Esophagus muscularis mucosa (tissue), 4 donors: ENCODE data around the gene ABR.

Experiments used
- EP300 ChIP-seq: sonication (generic); formaldehyde crosslinking; IDR thresholded peaks from one replicate; pipeline ENCODE4 v1.6.1; 2017; ENCODE audit warnings: antibody characterized with exemption
- POLR2A ChIP-seq: fragments of 450-650 bp; IDR thresholded peaks from one replicate; pipeline ENCODE4 v1.6.1; 2017; ENCODE audit warnings: antibody characterized with exemption, moderate library complexity, mild to moderate bottlenecking, low read depth
- POLR2AphosphoS5 ChIP-seq, 2 donors: sonication (generic); formaldehyde crosslinking; IDR thresholded peaks; one replicate each; pipeline ENCODE4 v1.6.1; 2017; ENCODE audit warnings: antibody characterized with exemption in 2 of 2
- TF ChIP-seq, protein P1 (sequence below), 3 experiments: fragments of 200-600 bp in 2 of 3; fragments of 450-650 bp in 1 of 3; sonication (generic) in 2 of 3; IDR thresholded peaks; one replicate each; pipeline ENCODE4 v1.5.1; 2017 to 2019; ENCODE audit warnings: antibody characterized with exemption in 3 of 3, mild to moderate bottlenecking in 2 of 3, moderate library complexity in 1 of 3

DNA sequence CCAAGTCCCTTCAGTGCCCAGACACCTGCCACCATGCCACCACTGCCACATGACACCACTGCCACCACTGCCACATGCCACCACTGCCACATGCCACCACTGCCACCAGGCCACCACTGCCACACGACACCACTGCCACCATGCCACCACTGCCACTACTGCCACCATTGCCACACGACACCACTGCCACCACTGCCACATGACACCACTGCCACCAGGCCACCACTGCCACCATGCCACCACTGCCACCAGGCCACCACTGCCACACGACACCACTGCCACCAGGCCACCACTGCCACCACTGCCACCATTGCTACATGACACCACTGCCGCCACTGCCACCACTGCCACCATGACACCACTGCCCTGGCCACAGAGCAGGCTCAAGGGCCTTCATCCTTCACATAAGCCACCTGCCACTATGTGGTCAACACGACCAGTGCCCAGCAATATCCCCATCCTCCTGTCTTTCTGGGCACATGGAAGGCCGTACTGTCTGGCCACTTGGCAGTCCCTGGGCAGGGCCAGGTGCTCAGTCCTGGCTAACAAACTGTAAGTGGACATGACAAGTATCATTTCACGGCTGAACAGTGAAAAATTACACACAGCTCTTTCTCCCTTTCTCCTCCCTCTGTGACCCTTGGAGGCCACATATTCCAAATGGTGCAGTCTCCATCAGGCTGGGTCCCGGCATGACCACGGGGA is 33.1 kb downstream of the ABR start:
- TF ChIP-seq, protein P1, sequence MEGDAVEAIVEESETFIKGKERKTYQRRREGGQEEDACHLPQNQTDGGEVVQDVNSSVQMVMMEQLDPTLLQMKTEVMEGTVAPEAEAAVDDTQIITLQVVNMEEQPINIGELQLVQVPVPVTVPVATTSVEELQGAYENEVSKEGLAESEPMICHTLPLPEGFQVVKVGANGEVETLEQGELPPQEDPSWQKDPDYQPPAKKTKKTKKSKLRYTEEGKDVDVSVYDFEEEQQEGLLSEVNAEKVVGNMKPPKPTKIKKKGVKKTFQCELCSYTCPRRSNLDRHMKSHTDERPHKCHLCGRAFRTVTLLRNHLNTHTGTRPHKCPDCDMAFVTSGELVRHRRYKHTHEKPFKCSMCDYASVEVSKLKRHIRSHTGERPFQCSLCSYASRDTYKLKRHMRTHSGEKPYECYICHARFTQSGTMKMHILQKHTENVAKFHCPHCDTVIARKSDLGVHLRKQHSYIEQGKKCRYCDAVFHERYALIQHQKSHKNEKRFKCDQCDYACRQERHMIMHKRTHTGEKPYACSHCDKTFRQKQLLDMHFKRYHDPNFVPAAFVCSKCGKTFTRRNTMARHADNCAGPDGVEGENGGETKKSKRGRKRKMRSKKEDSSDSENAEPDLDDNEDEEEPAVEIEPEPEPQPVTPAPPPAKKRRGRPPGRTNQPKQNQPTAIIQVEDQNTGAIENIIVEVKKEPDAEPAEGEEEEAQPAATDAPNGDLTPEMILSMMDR (IDR thresholded peaks at IDR 0.05): no peak
- TF ChIP-seq EP300: no peak
- no peak for TF ChIP-seq POLR2A
- no peak for TF ChIP-seq POLR2AphosphoS5 (IDR thresholded peaks at IDR 0.05)
